LHCN-M2 (cell line): Measurements from ENCODE around the gene RNU6-7. TPM values are rescaled to one million over a fixed set of nuclear protein-coding genes. Genes with fewer than 3 reads are reported as not detected.

Source experiments
- total RNA-seq: library from RNA; depleted of rRNA; stranded (reverse); fragments of >200 nt; gene quantifications from 2 replicates; pipeline ENCODE4 v1.2.3, GENCODE V29; 2014; rRNA removed

RNU6-7 gene
- total RNA-seq, 1 experiment from 2014 or later, result not detected

Other genes starting within 250 kb of the RNU6-7 start
- 30.0 and 36.3 TPM in 2 replicates for gene ARHGAP5, start 124.7 kb upstream of the RNU6-7 start, total RNA-seq
- not detected in 2 replicates for gene RNU6-8, start 1.2 kb downstream of the RNU6-7 start, total RNA-seq
- gene AKAP6, start 127.3 kb downstream of the RNU6-7 start, total RNA-seq, result 1.8 and 2.7 TPM in 2 replicates